Measurements from ENCODE around the gene MLXIP.

The MLXIP gene

GRCh38 chr12:122126713-122127597, 48.4 kb downstream of the MLXIP start:
- TF ChIP-seq FOXP2 (optimal IDR thresholded peaks at IDR 0.05; ENCODE audit: borderline replicate concordance, extremely low read depth, extremely low read length, insufficient read depth) (no peak), REST (IDR thresholded peaks at IDR 0.05; ENCODE audit: insufficient read depth in 1 of 2, low read depth in 2 of 2, low read length in 2 of 2) (no peak), SIN3A (IDR thresholded peaks at IDR 0.05; ENCODE audit: borderline replicate concordance, insufficient read depth, low read length) (no peak), TAF1 (IDR thresholded peaks at IDR 0.05; ENCODE audit: borderline replicate concordance, insufficient read depth, low read length) (no peak), POLR2AphosphoS5 (IDR thresholded peaks at IDR 0.05; ENCODE audit: low read depth, low read length) (no peak)

GRCh38 chr12:122127839-122128238, 49.3 kb downstream of the MLXIP start:
- no peak for TF ChIP-seq FOXP2 (optimal IDR thresholded peaks at IDR 0.05; ENCODE audit: borderline replicate concordance, extremely low read depth, extremely low read length, insufficient read depth)
- TF ChIP-seq SIN3A (IDR thresholded peaks at IDR 0.05; ENCODE audit: borderline replicate concordance, insufficient read depth, low read length) = no peak
- TF ChIP-seq TAF1 (IDR thresholded peaks at IDR 0.05; ENCODE audit: borderline replicate concordance, insufficient read depth, low read length) = no peak
- no peak for TF ChIP-seq REST (IDR thresholded peaks at IDR 0.05; ENCODE audit: insufficient read depth in 1 of 2, low read depth in 2 of 2, low read length in 2 of 2)
- TF ChIP-seq POLR2AphosphoS5 (IDR thresholded peaks at IDR 0.05; ENCODE audit: low read depth, low read length) = no peak

GRCh38 chr12:122128481-122128880, 49.9 kb downstream of the MLXIP start:
- TF ChIP-seq TAF1 (IDR thresholded peaks at IDR 0.05; ENCODE audit: borderline replicate concordance, insufficient read depth, low read length) (no peak), FOXP2 (optimal IDR thresholded peaks at IDR 0.05; ENCODE audit: borderline replicate concordance, extremely low read depth, extremely low read length, insufficient read depth) (no peak), SIN3A (IDR thresholded peaks at IDR 0.05; ENCODE audit: borderline replicate concordance, insufficient read depth, low read length) (no peak), POLR2AphosphoS5 (IDR thresholded peaks at IDR 0.05; ENCODE audit: low read depth, low read length) (no peak), REST (IDR thresholded peaks at IDR 0.05; ENCODE audit: insufficient read depth in 1 of 2, low read depth in 2 of 2, low read length in 2 of 2) (no peak)

- TF ChIP-seq TAF1 (IDR thresholded peaks at IDR 0.05; ENCODE audit: borderline replicate concordance, insufficient read depth, low read length) = no peak
- TF ChIP-seq SIN3A (IDR thresholded peaks at IDR 0.05; ENCODE audit: borderline replicate concordance, insufficient read depth, low read length) = no peak
- no peak for TF ChIP-seq REST (IDR thresholded peaks at IDR 0.05; ENCODE audit: insufficient read depth in 1 of 2, low read depth in 2 of 2, low read length in 2 of 2)
- TF ChIP-seq FOXP2 (optimal IDR thresholded peaks at IDR 0.05; ENCODE audit: borderline replicate concordance, extremely low read depth, extremely low read length, insufficient read depth) = no peak
- no peak for TF ChIP-seq POLR2AphosphoS5 (IDR thresholded peaks at IDR 0.05; ENCODE audit: low read depth, low read length)
These were observed 50.6 kb downstream of the MLXIP start for GRCh38 chr12:122129131-122129530.

All from PFSK-1 (cell line).